ENCODE data around the gene AUP1.

Gene AUP1

GRCh38 chr2:74512744-74513604 is 16.5 kb downstream of the AUP1 start:
- DNase-seq: no peak

- no peak for DNase-seq
These were observed 18.2 kb downstream of the AUP1 start for GRCh38 chr2:74511104-74511989.

GRCh38 chr2:74510272-74510671 is 19.2 kb downstream of the AUP1 start:
- no peak for DNase-seq

GRCh38 chr2:74507926-74508520 is 21.5 kb downstream of the AUP1 start:
- DNase-seq: no peak

- DNase-seq: peak; percentile 98
These were observed 22.2 kb downstream of the AUP1 start, which contains the start of gene PCGF1 for GRCh38 chr2:74507145-74507925. PCGF1 (minus strand) TSS chr2:74507695; CDS start chr2:74507668, 27 bp downstream.

- no peak for DNase-seq
These were observed 23.9 kb downstream of the AUP1 start for GRCh38 chr2:74505448-74506246.

GRCh38 chr2:74504591-74504990 is 24.9 kb downstream of the AUP1 start:
- DNase-seq: no peak

- DNase-seq: no peak
These were observed 25.7 kb downstream of the AUP1 start for GRCh38 chr2:74503506-74504475.

GRCh38 chr2:74502720-74503505 is 26.6 kb downstream of the AUP1 start:
- DNase-seq: peak; percentile 71

- no peak for DNase-seq
These were observed 27.3 kb downstream of the AUP1 start for GRCh38 chr2:74502147-74502719.

GRCh38 chr2:74501335-74502071 is 28.0 kb downstream of the AUP1 start:
- no peak for DNase-seq

- no peak for DNase-seq
These were observed 28.9 kb downstream of the AUP1 start for GRCh38 chr2:74500578-74500946.

- DNase-seq: no peak
These were observed 29.4 kb downstream of the AUP1 start for GRCh38 chr2:74499940-74500577.

GRCh38 chr2:74499267-74499939 is 30.1 kb downstream of the AUP1 start, which contains the start of gene LBX2:
LBX2 (minus strand) TSS chr2:74499603; CDS start chr2:74499537, 66 bp downstream.
- DNase-seq: no peak

GRCh38 chr2:74498500-74499266 is 30.8 kb downstream of the AUP1 start:
- no peak for DNase-seq

GRCh38 chr2:74497777-74498499 is 31.6 kb downstream of the AUP1 start:
- DNase-seq: no peak

Data from CD4-positive, alpha-beta T cell treated with Interferon gamma for 1 hour (primary cell).